AG04450 (cell line): ENCODE data around the gene TEX53. TPM values are rescaled to one million over a fixed set of nuclear protein-coding genes. Genes with fewer than 3 reads are reported as not detected.

ENCODE experiments used
- CTCF ChIA-PET: fragments of 300-600, 350-600 bp; formaldehyde crosslinking; extraction: SDS; loops from one replicate; lab custom pipeline; 2022; ENCODE audit warnings: antibody characterized with exemption, inconsistent platforms; lab: Charles Lee
- POLR2A ChIA-PET: fragments of 350-600 bp; formaldehyde crosslinking; extraction: SDS; loops from one replicate; lab custom pipeline; 2021; ENCODE audit warnings: antibody characterized with exemption, inconsistent platforms; lab: Yijun Ruan, JAX
- DNase-seq: peaks from one replicate; pipeline ENCODE4 v3.0.0-alpha.2; 2011; ENCODE audit warnings: low read depth, low spot score
- H3K27ac ChIP-seq: one replicate; pipeline ENCODE4 v1.5.1; 2012; ENCODE audit warnings: low read depth, low read length, control low read depth
- H3K27me3 ChIP-seq: one replicate; pipeline ENCODE4 v1.6.0; 2012; ENCODE audit warnings: low read length; ENCODE audit not compliant: control insufficient read depth, insufficient read depth
- H3K4me3 ChIP-seq: 2 replicates; pipeline ENCODE4 v1.5.1; 2011; ENCODE audit warnings: mild to moderate bottlenecking, low read depth, low read length, control low read depth
- H3K9me3 ChIP-seq: 2 replicates; pipeline ENCODE4 v1.5.1; 2012; ENCODE audit warnings: low read length; ENCODE audit not compliant: control insufficient read depth, insufficient read depth
- polyA plus RNA-seq: library from polyadenylated mRNA; depleted of rRNA; stranded (reverse); fragments of >200 nt; gene quantifications from 2 replicates; pipeline ENCODE4 v1.2.3, GENCODE V29; 2011
- TF ChIP-seq, protein P1 (sequence below): IDR thresholded peaks from 2 replicates; pipeline ENCODE4 v1.5.1; 2011; ENCODE audit warnings: low read depth, low read length, control low read depth, inconsistent platforms

Gene TEX53
- polyA plus RNA-seq, 1 experiment, result not detected

DNA sequence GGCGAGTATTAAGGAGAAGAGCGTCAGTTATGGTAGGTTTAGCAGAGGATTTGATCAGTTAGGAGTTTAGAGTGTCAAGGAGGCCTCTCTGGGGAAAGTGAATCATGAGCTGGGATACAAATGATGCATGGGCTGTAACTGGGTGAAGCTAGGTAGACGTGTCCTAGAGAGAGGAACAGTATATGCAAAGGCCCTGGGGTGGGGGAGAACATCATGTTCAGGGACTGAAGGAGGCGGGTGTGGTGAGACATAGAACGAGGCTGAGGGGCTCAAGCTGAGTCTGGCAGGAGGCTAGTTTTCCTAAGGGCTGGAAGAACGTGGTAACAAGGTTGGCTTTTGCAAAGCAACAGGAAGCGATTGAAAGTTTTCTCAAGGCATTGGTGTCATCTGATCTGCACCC lies 36.0 kb downstream of the TEX53 start:
- Histone ChIP-seq H3K9me3 (no peaks in the 10 kb centered on the region), H3K27ac (peak overlapping the region; percentile 11), H3K27me3 (no peaks in the 10 kb centered on the region), H3K4me3 (no peak overlapping the region)
- POLR2A ChIA-PET, result no interaction called here
- no peak for DNase-seq
- TF ChIP-seq, protein P1, sequence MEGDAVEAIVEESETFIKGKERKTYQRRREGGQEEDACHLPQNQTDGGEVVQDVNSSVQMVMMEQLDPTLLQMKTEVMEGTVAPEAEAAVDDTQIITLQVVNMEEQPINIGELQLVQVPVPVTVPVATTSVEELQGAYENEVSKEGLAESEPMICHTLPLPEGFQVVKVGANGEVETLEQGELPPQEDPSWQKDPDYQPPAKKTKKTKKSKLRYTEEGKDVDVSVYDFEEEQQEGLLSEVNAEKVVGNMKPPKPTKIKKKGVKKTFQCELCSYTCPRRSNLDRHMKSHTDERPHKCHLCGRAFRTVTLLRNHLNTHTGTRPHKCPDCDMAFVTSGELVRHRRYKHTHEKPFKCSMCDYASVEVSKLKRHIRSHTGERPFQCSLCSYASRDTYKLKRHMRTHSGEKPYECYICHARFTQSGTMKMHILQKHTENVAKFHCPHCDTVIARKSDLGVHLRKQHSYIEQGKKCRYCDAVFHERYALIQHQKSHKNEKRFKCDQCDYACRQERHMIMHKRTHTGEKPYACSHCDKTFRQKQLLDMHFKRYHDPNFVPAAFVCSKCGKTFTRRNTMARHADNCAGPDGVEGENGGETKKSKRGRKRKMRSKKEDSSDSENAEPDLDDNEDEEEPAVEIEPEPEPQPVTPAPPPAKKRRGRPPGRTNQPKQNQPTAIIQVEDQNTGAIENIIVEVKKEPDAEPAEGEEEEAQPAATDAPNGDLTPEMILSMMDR, result no peak
- CTCF ChIA-PET, result interaction anchor here (0.6 to 1.8 kb wide), 4 partner anchors 32 to 217 kb away, joined by 3 to 6 read pairs (median 5); no protein-coding TSS in a partner anchor

DNA sequence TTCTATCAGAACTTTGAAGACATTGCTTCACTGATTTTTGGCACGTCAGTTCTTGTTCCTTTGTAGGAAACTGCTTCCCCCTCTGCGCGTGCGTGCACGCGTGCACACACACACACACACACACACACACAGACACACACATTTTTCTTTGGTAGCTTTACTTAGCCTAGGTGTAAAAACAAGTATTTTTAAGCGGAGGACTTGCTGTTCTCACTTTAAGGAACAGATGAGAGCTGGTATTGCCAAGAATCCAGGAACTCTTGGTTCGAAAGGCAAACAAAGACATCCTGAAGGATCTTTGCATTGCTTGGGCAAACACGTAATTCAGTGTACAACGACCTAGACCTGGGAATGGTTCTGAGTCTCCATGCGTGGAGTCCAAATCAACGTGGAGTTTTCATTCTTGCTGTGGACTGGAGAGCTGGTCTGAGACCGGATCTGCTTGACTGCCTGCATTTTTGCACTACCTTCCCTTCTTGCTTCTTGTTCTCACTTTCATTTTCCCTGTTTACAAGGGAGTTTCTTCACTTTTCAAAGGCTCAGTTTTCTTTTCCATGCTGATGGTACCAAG lies 38.3 kb downstream of the TEX53 start:
- DNase-seq, result no peak
- H3K9me3 ChIP-seq, result no peaks in the 10 kb centered on the region
- ChIA-PET CTCF (interaction anchor here (2.1 to 2.8 kb wide), 2 partner anchors 34 to 184 kb away, joined by 6 to 7 read pairs; no protein-coding TSS in a partner anchor), POLR2A (no interaction called here)
- no peak overlapping the region for H3K4me3 ChIP-seq
- TF ChIP-seq, protein P1, result no peak
- H3K27me3 ChIP-seq, result no peaks in the 10 kb centered on the region
- no peak overlapping the region for H3K27ac ChIP-seq

DNA sequence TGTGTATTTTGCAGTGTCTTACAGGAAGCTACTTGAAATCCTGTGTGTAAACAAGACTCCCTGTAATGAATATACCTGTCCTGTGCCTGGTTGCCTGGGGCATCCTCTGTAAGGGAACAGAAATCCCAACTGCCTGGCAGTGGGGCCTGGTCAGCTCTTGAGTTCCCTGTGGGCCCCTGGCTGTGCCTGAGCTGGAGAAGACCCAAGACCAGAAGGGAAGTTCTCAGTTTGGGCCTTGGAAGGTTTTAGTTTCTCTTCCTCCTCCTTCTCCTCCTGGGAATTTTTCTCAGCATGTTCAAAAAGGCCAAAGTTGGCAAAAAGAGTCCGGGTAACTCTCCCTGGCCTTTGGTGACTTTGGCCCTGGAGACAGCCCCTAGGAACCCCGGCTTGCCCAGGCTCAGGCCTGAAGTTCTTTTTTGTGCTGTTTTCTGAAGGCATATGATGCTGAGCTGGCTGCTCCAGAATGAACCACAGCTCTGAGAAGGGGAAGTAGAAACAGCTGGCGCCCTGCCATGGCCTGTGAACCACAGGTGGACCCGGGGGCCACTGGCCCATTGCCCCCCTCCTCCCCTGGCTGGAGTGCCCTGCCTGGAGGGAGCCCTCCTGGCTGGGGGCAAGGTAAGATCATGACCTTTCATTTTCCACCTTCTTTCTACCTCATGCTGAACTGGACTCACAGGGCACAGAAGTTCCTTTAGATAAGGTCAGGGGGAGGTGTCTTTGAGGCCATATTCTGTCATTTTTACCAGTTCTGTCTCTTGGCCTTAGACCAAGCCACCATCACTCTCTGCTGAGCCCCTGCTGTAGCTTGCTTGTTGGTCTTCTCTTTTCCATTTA lies 40.7 kb downstream of the TEX53 start:
- CTCF ChIA-PET, result interaction anchor here (0.8 to 2.8 kb wide), 2 partner anchors 36 to 182 kb away, joined by 4 to 6 read pairs; no protein-coding TSS in a partner anchor
- DNase-seq, result no peak
- Histone ChIP-seq H3K27ac (no peak overlapping the region), H3K27me3 (no peaks in the 10 kb centered on the region), H3K9me3 (no peaks in the 10 kb centered on the region), H3K4me3 (no peak overlapping the region)
- TF ChIP-seq, protein P1, result no peak
- POLR2A ChIA-PET, result interaction anchor here (0.6 to 1.4 kb wide), 3 partner anchors 8 to 508 kb away, joined by 3 to 5 read pairs (median 4); partner anchors contain the start of gene ATP6V1G1

DNA sequence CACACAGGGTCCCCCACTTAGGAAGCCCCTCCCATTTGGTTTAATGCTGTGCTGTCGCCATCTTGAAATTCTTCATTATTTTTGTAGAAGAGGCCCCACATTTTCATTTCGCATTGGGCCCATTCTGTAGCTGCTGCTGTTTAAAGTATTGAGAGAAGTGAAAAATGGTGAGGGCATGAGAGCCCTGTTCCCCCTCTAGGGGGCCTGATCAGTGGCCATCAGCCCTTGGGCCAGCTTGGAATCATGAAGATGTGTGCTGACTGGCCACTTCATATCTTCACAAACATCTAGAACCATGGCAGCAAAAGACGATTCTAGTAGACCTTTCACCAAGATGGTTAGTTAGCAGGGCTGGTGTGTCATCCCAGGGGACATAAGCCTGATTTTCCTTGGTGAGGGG lies 43.2 kb downstream of the TEX53 start:
- TF ChIP-seq, protein P1, result no peak
- POLR2A ChIA-PET, result no interaction called here
- Histone ChIP-seq H3K9me3 (no peaks in the 10 kb centered on the region), H3K27ac (no peak overlapping the region), H3K4me3 (no peak overlapping the region), H3K27me3 (no peaks in the 10 kb centered on the region)
- CTCF ChIA-PET, result interaction anchor here (1.0 kb wide), 1 partner anchor 209 kb away, joined by 3 read pairs; no protein-coding TSS in a partner anchor
- DNase-seq, result no peak
